Measurements from ENCODE around the gene SRPX.

The SRPX gene, protein sequence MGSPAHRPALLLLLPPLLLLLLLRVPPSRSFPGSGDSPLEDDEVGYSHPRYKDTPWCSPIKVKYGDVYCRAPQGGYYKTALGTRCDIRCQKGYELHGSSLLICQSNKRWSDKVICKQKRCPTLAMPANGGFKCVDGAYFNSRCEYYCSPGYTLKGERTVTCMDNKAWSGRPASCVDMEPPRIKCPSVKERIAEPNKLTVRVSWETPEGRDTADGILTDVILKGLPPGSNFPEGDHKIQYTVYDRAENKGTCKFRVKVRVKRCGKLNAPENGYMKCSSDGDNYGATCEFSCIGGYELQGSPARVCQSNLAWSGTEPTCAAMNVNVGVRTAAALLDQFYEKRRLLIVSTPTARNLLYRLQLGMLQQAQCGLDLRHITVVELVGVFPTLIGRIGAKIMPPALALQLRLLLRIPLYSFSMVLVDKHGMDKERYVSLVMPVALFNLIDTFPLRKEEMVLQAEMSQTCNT

DNA sequence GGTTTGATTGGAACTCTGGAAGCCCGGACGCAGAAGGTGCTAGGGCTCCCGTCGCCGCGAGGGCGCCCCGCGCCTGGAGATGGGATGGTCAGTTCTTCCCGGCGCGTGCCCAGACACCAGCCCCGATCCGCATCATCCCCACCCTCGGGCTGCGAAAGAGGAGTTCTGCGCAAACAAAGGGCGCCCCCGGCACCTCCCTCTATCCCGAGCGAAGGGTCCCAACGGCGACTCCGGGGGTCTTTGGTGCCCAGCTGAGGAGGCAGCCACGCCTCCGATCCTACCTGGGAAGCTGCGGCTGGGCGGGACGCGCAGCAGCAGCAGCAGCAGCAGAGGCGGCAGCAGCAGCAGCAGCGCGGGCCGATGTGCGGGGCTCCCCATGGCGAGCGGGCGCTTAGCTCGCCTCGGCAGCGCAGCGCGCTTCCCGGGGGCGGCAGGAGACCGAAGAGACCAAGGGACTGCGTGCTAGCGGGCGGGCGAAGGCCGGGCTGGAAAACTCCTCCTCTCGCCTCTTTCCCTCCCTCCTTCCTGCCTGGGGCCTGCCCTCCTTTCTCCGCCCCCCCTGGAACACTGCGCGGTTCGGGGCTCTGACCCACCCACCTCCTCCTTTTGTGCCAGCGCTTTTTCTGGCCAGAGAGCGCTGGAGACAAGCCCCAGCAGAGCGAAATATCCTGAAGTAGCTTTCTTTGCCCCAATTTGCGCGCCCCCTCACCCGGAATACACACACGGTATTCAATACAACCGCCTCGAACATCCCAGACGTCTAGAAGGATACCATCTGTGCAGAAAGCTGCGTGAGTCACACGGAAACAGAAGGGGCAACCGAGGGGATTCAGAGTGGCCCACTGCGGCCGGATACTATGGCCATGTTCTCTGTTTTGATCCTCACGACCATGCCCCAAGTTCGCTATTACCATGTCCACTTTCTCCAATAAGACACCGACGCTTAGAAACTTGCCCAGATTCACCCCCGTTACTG, at the start of gene SRPX:
SRPX (minus strand) TSS at position 457 of the 976 bp plus-strand sequence; CDS start at position 378, 79 bp downstream.
- DNase-seq (ENCODE audit: low read depth) = no peak
- TF ChIP-seq, protein P1, sequence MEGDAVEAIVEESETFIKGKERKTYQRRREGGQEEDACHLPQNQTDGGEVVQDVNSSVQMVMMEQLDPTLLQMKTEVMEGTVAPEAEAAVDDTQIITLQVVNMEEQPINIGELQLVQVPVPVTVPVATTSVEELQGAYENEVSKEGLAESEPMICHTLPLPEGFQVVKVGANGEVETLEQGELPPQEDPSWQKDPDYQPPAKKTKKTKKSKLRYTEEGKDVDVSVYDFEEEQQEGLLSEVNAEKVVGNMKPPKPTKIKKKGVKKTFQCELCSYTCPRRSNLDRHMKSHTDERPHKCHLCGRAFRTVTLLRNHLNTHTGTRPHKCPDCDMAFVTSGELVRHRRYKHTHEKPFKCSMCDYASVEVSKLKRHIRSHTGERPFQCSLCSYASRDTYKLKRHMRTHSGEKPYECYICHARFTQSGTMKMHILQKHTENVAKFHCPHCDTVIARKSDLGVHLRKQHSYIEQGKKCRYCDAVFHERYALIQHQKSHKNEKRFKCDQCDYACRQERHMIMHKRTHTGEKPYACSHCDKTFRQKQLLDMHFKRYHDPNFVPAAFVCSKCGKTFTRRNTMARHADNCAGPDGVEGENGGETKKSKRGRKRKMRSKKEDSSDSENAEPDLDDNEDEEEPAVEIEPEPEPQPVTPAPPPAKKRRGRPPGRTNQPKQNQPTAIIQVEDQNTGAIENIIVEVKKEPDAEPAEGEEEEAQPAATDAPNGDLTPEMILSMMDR (IDR thresholded peaks at IDR 0.05; ENCODE audit: low read depth, low read length, missing control alignments) = no peak
- no peak within 1 kb of the TSS for H3K4me3 ChIP-seq (ENCODE audit: low read depth, low read length)

DNA sequence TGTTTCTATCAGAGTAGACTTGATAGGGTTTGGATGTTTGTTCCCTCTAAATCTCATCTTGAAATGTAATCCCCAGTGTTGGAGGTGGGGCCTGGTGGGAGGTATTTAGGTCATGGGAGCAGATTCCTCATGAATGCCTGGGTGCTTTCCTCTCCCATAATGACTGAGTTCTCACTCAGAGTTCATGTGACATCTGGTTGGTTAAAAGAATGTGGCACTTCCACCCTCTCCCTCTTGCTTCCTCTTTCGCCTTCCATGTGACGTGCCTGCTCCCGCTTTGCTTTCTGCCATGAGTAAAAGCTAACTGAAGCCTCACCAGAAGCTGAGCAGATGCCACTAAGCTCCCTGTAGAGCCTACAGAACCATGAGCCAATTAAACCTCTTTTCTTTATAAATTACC, 47.3 kb upstream of the SRPX start:
- TF ChIP-seq, protein P1 (IDR thresholded peaks at IDR 0.05; ENCODE audit: low read depth, low read length, missing control alignments) = no peak
- no peak overlapping the region for H3K4me3 ChIP-seq (ENCODE audit: low read depth, low read length)
- DNase-seq (ENCODE audit: low read depth) = no peak

DNA sequence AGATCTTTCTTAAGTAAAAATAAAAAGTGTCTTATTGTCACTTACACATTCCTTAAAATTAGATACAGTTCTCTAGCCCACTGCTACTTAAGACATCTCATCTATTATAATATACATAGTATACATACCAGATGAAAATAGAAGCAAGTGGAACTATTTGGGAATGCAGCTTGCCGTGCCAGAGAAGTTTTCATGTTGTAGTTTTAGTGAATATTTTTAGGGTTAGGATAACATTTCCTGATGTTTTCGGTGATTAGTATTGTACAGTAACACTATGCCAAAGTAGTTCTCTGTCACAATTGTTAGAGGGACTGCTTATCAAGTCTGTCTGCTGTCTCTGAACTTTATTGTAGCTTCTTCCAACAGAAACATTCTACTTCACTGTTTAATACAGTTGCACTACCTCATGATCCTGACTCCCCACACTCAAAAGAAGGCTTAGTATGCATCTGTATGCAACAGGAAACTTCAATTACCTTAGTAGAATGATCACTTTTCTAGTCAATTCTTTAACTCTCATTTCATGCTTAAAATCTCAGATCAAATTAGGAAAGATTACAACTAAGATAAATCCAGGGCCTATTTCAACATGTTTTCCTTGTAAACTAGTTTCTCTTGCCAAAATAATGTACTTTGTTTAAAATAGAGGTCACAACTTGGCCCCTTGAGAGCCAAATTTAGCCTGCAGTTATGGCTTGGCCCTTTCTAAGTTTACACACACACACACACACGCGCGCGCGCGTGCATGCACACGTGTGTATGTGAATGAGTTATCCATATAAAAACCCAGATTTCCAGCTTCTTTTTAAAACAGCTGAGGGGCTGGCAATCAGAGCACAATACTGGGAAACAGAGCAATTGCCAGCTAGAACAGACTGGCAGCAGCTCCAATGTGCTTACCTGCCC, 42.3 kb upstream of the SRPX start:
- no peak overlapping the region for H3K4me3 ChIP-seq (ENCODE audit: low read depth, low read length)
- TF ChIP-seq, protein P1 (IDR thresholded peaks at IDR 0.05; ENCODE audit: low read depth, low read length, missing control alignments) = no peak
- DNase-seq (ENCODE audit: low read depth) = no peak

DNA sequence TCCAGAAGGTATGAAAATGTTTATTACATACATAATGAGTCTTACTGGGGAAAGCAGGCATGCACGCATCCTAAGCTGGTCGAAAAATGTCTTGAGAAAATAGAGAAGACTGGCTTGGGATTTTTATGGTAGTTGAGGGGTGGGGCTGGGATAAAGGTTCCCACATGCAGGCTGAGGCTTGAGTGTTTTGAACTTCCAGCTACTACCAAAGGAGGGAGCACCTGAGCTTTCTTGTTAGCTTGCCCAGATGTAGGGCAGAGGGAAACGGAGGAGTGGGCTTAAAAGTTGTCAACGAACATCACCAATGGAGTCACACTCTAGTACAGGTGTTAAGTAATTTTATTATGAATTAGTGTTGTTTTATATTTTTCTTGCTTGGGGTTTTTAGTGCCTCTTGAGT, 39.6 kb upstream of the SRPX start:
- TF ChIP-seq, protein P1 (IDR thresholded peaks at IDR 0.05; ENCODE audit: low read depth, low read length, missing control alignments) = peak; percentile 63
- H3K4me3 ChIP-seq (ENCODE audit: low read depth, low read length) = no peak overlapping the region
- no peak for DNase-seq (ENCODE audit: low read depth)

DNA sequence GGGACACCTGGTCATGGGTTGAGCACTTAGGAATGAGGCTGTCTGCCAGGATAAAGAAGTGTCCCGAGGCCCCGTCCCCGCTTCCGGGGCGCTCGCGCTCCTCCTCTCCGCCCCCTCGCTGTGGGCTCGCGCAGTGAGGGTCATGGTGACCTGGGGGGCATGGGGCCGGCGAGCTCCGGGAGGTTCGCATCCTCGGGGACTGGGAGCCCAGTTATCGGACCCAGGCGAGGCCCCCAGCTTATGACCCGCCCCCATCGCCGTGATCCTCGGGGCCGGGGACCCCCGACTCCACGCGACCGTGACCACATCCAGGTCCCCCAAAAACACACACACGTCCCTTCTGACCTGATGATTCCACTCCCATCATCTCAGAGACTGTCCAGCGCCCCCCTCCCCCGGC, 35.3 kb upstream of the SRPX start:
- DNase-seq (ENCODE audit: low read depth) = no peak
- H3K4me3 ChIP-seq (ENCODE audit: low read depth, low read length) = no peak overlapping the region
- TF ChIP-seq, protein P1 (IDR thresholded peaks at IDR 0.05; ENCODE audit: low read depth, low read length, missing control alignments) = no peak

DNA sequence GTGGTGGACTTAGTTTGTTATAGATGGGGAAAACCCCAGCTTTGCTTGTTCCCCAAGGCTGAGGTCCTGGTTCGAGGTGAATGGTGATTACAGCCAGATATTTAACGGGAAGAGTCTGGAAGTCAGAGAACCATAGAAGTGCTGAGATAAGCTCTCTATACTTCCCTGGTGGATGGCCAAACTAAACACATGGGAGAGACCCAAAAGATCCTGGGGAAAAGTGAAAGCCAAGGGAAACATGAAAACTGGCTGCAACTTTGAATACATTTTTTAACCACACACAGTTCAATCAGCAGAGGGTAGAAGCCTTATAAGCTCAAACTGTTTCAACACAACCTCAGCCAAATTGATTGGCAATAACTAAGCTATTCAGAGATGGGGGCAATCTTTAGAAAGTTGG, 29.3 kb upstream of the SRPX start:
- TF ChIP-seq, protein P1 (IDR thresholded peaks at IDR 0.05; ENCODE audit: low read depth, low read length, missing control alignments) = no peak
- DNase-seq (ENCODE audit: low read depth) = no peak
- H3K4me3 ChIP-seq (ENCODE audit: low read depth, low read length) = no peak overlapping the region

Data from GM12864 (cell line).